Fibroblast of lung (primary cell): ENCODE results near the gene GNAI2. TPM values are rescaled to one million over a fixed set of nuclear protein-coding genes. Genes with fewer than 3 reads are reported as not detected.

ENCODE experiments used
- DNase-seq, 2 donors: peaks; one replicate each; pipeline versions ENCODE4 v3.0.0 to v3.0.0-alpha.2; 2010; ENCODE audit warnings: low read depth in 2 of 2
- H2AFZ ChIP-seq: 2 replicates; pipeline ENCODE4 v1.5.1; 2012; ENCODE audit warnings: low read length, control low read depth, inconsistent platforms
- H3K27ac ChIP-seq: 2 replicates; pipeline ENCODE4 v1.5.1; 2011; ENCODE audit warnings: low read length, control low read depth; ENCODE audit not compliant: insufficient read depth
- H3K27me3 ChIP-seq: 2 replicates; pipeline ENCODE4 v1.5.1; 2011; ENCODE audit warnings: mild to moderate bottlenecking, low read length; ENCODE audit not compliant: control insufficient read depth, insufficient read depth
- H3K36me3 ChIP-seq: 2 replicates; pipeline ENCODE4 v1.5.1; 2011; ENCODE audit warnings: low read length; ENCODE audit not compliant: control insufficient read depth, insufficient read depth
- H3K4me1 ChIP-seq: 2 replicates; pipeline ENCODE4 v1.5.1; 2011; ENCODE audit warnings: low read length; ENCODE audit not compliant: control insufficient read depth, insufficient read depth; ENCODE audit errors: extremely low read depth
- H3K4me2 ChIP-seq: 2 replicates; pipeline ENCODE4 v1.5.1; 2011; ENCODE audit warnings: low read length, control low read depth; ENCODE audit not compliant: insufficient read depth; ENCODE audit errors: extremely low read depth
- H3K4me3 ChIP-seq, 4 experiments: fragments of 200-600 bp in 1 of 4; sonication (generic) in 1 of 4; replicated peaks in 1 of 4; 2 replicates each; pipeline ENCODE4 v1.5.1; 2011 to 2016; ENCODE audit warnings: low read length in 4 of 4, low read depth in 3 of 4, mild to moderate bottlenecking in 3 of 4, control low read depth in 2 of 4, inconsistent platforms in 1 of 4, mixed read lengths in 1 of 4; ENCODE audit not compliant: insufficient read depth in 1 of 4; ENCODE audit errors: control extremely low read depth in 1 of 4
- H3K79me2 ChIP-seq: 2 replicates; pipeline ENCODE4 v1.5.1; 2012; ENCODE audit warnings: mild to moderate bottlenecking, low read length, inconsistent platforms; ENCODE audit not compliant: control insufficient read depth, insufficient read depth
- H3K9ac ChIP-seq: 2 replicates; pipeline ENCODE4 v1.5.1; 2011; ENCODE audit warnings: mild to moderate bottlenecking, low read length, control low read depth; ENCODE audit not compliant: insufficient read depth
- H3K9me3 ChIP-seq: 2 replicates; pipeline ENCODE4 v1.5.1; 2012; ENCODE audit warnings: low read depth, low read length; ENCODE audit not compliant: control insufficient read depth, insufficient read depth
- H4K20me1 ChIP-seq: 2 replicates; pipeline ENCODE4 v1.5.1; 2011; ENCODE audit warnings: low read length; ENCODE audit not compliant: control insufficient read depth, insufficient read depth; ENCODE audit errors: extremely low read depth
- CTCF ChIP-seq, 2 donors: IDR thresholded peaks in 1 of 2; conservative IDR thresholded peaks in 1 of 2; 1 replicate in 1 of 2; 2 replicates in 1 of 2; pipeline ENCODE4 v1.5.1; 2011 to 2012; ENCODE audit warnings: low read length in 2 of 2, control low read depth in 1 of 2, inconsistent platforms in 1 of 2, low read depth in 1 of 2, mild to moderate bottlenecking in 1 of 2
- EZH2 ChIP-seq: IDR thresholded peaks from 2 replicates; pipeline ENCODE4 v1.5.1; 2012; ENCODE audit warnings: low read length, control low read depth, mild to moderate bottlenecking; ENCODE audit errors: missing control alignments
- polyA plus RNA-seq, 2 donors: library from polyadenylated mRNA; depleted of rRNA in 1 of 2; stranded (reverse) in 1 of 2; unstranded in 1 of 2; fragments of >200 nt; gene quantifications; 2 replicates each; pipeline ENCODE4 v1.2.1, GENCODE V29; 2011 to 2012; ENCODE audit warnings: missing spikeins in 1 of 2
- total RNA-seq: library from RNA; depleted of rRNA; stranded (reverse); fragments of >200 nt; gene quantifications from 2 replicates; pipeline ENCODE4 v1.2.1, GENCODE V29; 2014

The GNAI2 gene
- total and polyA plus RNA-seq, 2 donors (not counting 1 experiment from before 2014, with no cell fraction given): 238 to 704 TPM

GRCh38 chr3:50230104-50230793 is 5.8 kb upstream of the GNAI2 start:
- Histone ChIP-seq H3K79me2 (no peaks in the 10 kb centered on the region), H3K4me2 (no peak overlapping the region), H3K27ac (no peak overlapping the region), H3K36me3 (no peaks in the 10 kb centered on the region), H3K27me3 (no peaks in the 10 kb centered on the region), H4K20me1 (no peaks in the 10 kb centered on the region), H2AFZ (no peak overlapping the region), H3K4me1 (peaks cover 11% of the 10 kb centered on the region), H3K9me3 (no peaks in the 10 kb centered on the region), H3K4me3 (no peak overlapping the region), H3K9ac (no peak overlapping the region)
- no peak for DNase-seq
- TF ChIP-seq EZH2: no peak

DNA sequence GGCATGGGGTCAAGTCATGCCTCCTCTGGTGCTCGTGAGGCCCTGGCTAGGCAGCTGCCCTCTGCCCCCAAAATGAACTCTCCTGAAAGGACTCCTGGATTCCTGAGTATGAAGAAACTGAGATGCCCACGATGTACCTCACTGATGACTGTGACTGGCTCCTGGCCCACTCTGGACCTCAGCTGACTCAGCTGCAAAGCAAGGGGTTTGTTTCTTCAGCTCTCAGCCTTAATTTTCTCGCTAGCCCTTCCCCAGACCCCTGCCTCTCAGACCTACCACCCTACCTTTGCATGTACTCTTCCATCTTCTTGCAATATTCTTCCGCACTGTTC is 5.2 kb upstream of the GNAI2 start:
- peak in 1 of 2 donors; percentile 29 for DNase-seq
- Histone ChIP-seq H3K27me3 (no peaks in the 10 kb centered on the region), H3K27ac (no peak overlapping the region), H2AFZ (no peak overlapping the region), H3K36me3 (no peaks in the 10 kb centered on the region), H3K9ac (no peak overlapping the region), H3K9me3 (no peaks in the 10 kb centered on the region), H4K20me1 (no peaks in the 10 kb centered on the region), H3K4me3 (no peak overlapping the region), H3K79me2 (no peaks in the 10 kb centered on the region), H3K4me2 (no peak overlapping the region), H3K4me1 (peaks cover 11% of the 10 kb centered on the region)
- no peak for TF ChIP-seq CTCF (conservative IDR thresholded peaks at IDR 0.05 in 1 of 2, IDR thresholded peaks at IDR 0.05 in 1 of 2; ENCODE audit: low read depth in 1 of 2, low read length in 2 of 2)
- no peak for TF ChIP-seq EZH2

DNA sequence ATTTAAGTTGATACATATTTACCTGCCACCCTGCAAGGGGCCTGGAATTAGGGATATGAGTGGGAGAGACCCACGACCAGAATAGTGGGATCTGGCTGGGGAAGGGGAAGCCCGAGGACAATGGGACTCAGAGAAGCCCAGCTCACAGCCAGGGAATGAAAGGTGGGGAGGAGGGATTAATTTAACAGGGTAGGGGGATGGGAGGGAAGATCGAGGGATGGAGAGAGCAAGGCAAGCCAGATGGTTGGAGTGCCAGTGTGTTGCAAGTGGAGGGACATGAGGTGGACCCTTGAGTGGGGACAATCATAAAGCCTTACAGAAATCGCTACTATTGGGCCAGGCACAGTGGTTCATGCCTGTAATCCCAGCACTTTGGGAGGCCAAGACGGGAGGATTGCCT is 4.4 kb upstream of the GNAI2 start:
- no peak overlapping the region for H3K9ac ChIP-seq
- no peak overlapping the region for H3K4me3 ChIP-seq
- H3K27me3 ChIP-seq: no peaks in the 10 kb centered on the region
- peaks cover 8% of the 10 kb centered on the region for H3K4me1 ChIP-seq
- H4K20me1 ChIP-seq: no peaks in the 10 kb centered on the region
- peaks cover 5% of the 10 kb centered on the region for H3K79me2 ChIP-seq
- DNase-seq: no peak
- TF ChIP-seq CTCF (conservative IDR thresholded peaks at IDR 0.05 in 1 of 2, IDR thresholded peaks at IDR 0.05 in 1 of 2; ENCODE audit: low read depth in 1 of 2, low read length in 2 of 2) (no peak), EZH2 (no peak)
- no peak overlapping the region for H3K27ac ChIP-seq
- H2AFZ ChIP-seq: no peak overlapping the region
- H3K36me3 ChIP-seq: no peaks in the 10 kb centered on the region
- H3K9me3 ChIP-seq: no peaks in the 10 kb centered on the region
- H3K4me2 ChIP-seq: no peak overlapping the region
